H1 (cell line): ENCODE results near the gene PREX1. TPM values are rescaled to one million over a fixed set of nuclear protein-coding genes. Genes with fewer than 3 reads are reported as not detected.

Experiments
- CTCF ChIA-PET: fragments of 300-600 bp; sonication (Branson Sonifier 250); formaldehyde crosslinking; loops from one replicate; lab custom pipeline; 2021; ENCODE audit not compliant: partially characterized antibody; lab: Charles Lee
- POLR2A ChIA-PET: fragments of 300-600 bp; sonication (Branson Sonifier 250); formaldehyde crosslinking; loops from one replicate; lab custom pipeline; 2021; ENCODE audit warnings: inconsistent platforms; ENCODE audit not compliant: partially characterized antibody; lab: Charles Lee
- DNase-seq, 2 experiments: peaks; one replicate each; pipeline versions ENCODE4 v3.0.0 to v3.0.0-alpha.2; 2010 to 2022; ENCODE audit warnings: low spot score in 2 of 2, low read depth in 1 of 2, mixed read lengths in 1 of 2
- FAIRE-seq: peaks from 2 replicates; lab custom pipeline; 2011; peaks lifted over from hg19 to GRCh38; lab: Jason Lieb, UNC
- H2AFZ ChIP-seq: 2 replicates; pipeline ENCODE4 v1.8.1; 2012; ENCODE audit warnings: low read length, inconsistent platforms
- H2AK5ac ChIP-seq: 2 replicates; pipeline ENCODE4 v1.6.1; 2013; ENCODE audit warnings: low read depth, low read length
- H2BK120ac ChIP-seq: replicated peaks from 2 replicates; pipeline ENCODE3; 2013; ENCODE audit warnings: low read depth, low read length, inconsistent platforms
- H2BK12ac ChIP-seq: 2 replicates; pipeline ENCODE4 v1.6.1; 2013; ENCODE audit warnings: low read depth, low read length
- H2BK15ac ChIP-seq: 2 replicates; pipeline ENCODE4 v1.6.1; 2013; ENCODE audit warnings: low read length
- H2BK20ac ChIP-seq: 2 replicates; pipeline ENCODE4 v1.6.1; 2013; ENCODE audit warnings: low read length
- H2BK5ac ChIP-seq: 2 replicates; pipeline ENCODE4 v1.6.1; 2013; ENCODE audit warnings: low read depth, low read length
- H3K14ac ChIP-seq: 2 replicates; pipeline ENCODE4 v1.6.1; 2013; ENCODE audit warnings: inconsistent platforms; ENCODE audit not compliant: insufficient read length
- H3K18ac ChIP-seq: 2 replicates; pipeline ENCODE4 v1.6.1; 2013; ENCODE audit warnings: low read length; ENCODE audit errors: extremely low read depth
- H3K23ac ChIP-seq: 2 replicates; pipeline ENCODE4 v1.6.1; 2013; ENCODE audit warnings: inconsistent platforms; ENCODE audit not compliant: insufficient read length
- H3K23me2 ChIP-seq: 2 replicates; pipeline ENCODE4 v1.6.1; 2013; ENCODE audit warnings: low read depth, low read length
- H3K27ac ChIP-seq: 2 replicates; pipeline ENCODE4 v1.6.1; 2011; ENCODE audit warnings: low read depth, low read length, inconsistent platforms
- H3K27me3 ChIP-seq, 4 experiments: replicated peaks in 1 of 4; 1 replicate in 1 of 4; 2 replicates in 3 of 4; pipeline versions ENCODE4 v1.6.1 to v1.8.1; 2011 to 2013; ENCODE audit warnings: low read length in 3 of 4, mild to moderate bottlenecking in 3 of 4, inconsistent platforms in 2 of 4, mixed read lengths in 2 of 4, moderate library complexity in 1 of 4; ENCODE audit not compliant: control insufficient read depth in 3 of 4, insufficient read depth in 3 of 4; ENCODE audit errors: extremely low read depth in 1 of 4
- H3K36me3 ChIP-seq, 4 experiments: 2 replicates each; pipeline versions ENCODE4 v1.6.1 to v1.8.1; 2011 to 2013; ENCODE audit warnings: mild to moderate bottlenecking in 4 of 4, low read length in 3 of 4, moderate library complexity in 2 of 4, control low read depth in 1 of 4, inconsistent platforms in 1 of 4; ENCODE audit not compliant: insufficient read depth in 4 of 4, control insufficient read depth in 2 of 4
- H3K4ac ChIP-seq: replicated peaks from 2 replicates; pipeline ENCODE3; 2013; ENCODE audit warnings: low read length, low read depth, mixed read lengths, inconsistent platforms; ENCODE audit not compliant: insufficient read length
- H3K4me1 ChIP-seq, 4 experiments: replicated peaks in 1 of 4; 1 replicate in 1 of 4; 2 replicates in 3 of 4; pipeline versions ENCODE4 v1.6.1 to v1.8.1; 2011 to 2013; ENCODE audit warnings: low read length in 3 of 4, inconsistent platforms in 2 of 4, mixed read lengths in 1 of 4; ENCODE audit not compliant: insufficient read depth in 4 of 4, control insufficient read depth in 3 of 4
- H3K4me2 ChIP-seq, 2 experiments: 2 replicates each; pipeline versions ENCODE4 v1.6.1 to v1.8.1; 2011 to 2013; ENCODE audit warnings: low read depth in 2 of 2, low read length in 2 of 2, control low read depth in 1 of 2, inconsistent platforms in 1 of 2, mild to moderate bottlenecking in 1 of 2; ENCODE audit not compliant: insufficient read depth in 1 of 2
- H3K4me3 ChIP-seq, 4 experiments: fragments of 200-600, 300-600 bp in 1 of 4; sonication (generic), shearing (Covaris generic), sonication (Bioruptor Twin) in 1 of 4; 2 replicates each; pipeline versions ENCODE4 v1.5.1 to v1.8.1; 2011 to 2016; ENCODE audit warnings: low read length in 4 of 4, low read depth in 3 of 4, control low read depth in 2 of 4, inconsistent platforms in 2 of 4, mild to moderate bottlenecking in 2 of 4, mixed read lengths in 1 of 4, moderate library complexity in 1 of 4; ENCODE audit not compliant: insufficient read depth in 2 of 4; ENCODE audit errors: extremely low read depth in 1 of 4
- H3K56ac ChIP-seq: replicated peaks from 2 replicates; pipeline ENCODE3; 2013; ENCODE audit warnings: low read depth, mild to moderate bottlenecking, mixed read lengths, low read length, inconsistent platforms; ENCODE audit not compliant: insufficient read length
- H3K79me1 ChIP-seq: 2 replicates; pipeline ENCODE4 v1.6.1; 2013; ENCODE audit warnings: low read depth, low read length, control low read depth
- H3K79me2 ChIP-seq, 2 experiments: 2 replicates each; pipeline versions ENCODE4 v1.6.1 to v1.8.1; 2012 to 2013; ENCODE audit warnings: low read length in 2 of 2, mild to moderate bottlenecking in 2 of 2, inconsistent platforms in 1 of 2; ENCODE audit not compliant: insufficient read depth in 2 of 2, control insufficient read depth in 1 of 2
- H3K9ac ChIP-seq, 4 experiments: replicated peaks in 1 of 4; 1 replicate in 1 of 4; 2 replicates in 3 of 4; pipeline versions ENCODE4 v1.6.1 to v1.8.1; 2011 to 2013; ENCODE audit warnings: low read depth in 3 of 4, low read length in 3 of 4, control low read depth in 2 of 4, mild to moderate bottlenecking in 2 of 4, moderate library complexity in 2 of 4, inconsistent platforms in 1 of 4; ENCODE audit errors: extremely low read depth in 1 of 4
- H3K9me3 ChIP-seq, 2 experiments: 2 replicates each; pipeline versions ENCODE4 v1.6.1 to v1.8.1; 2012 to 2013; ENCODE audit warnings: mild to moderate bottlenecking in 2 of 2, moderate library complexity in 2 of 2, control low read depth in 1 of 2, inconsistent platforms in 1 of 2, low read depth in 1 of 2, low read length in 1 of 2, mixed read lengths in 1 of 2; ENCODE audit not compliant: insufficient read depth in 2 of 2
- H4K20me1 ChIP-seq, 2 experiments: replicated peaks in 1 of 2; 2 replicates each; pipeline versions ENCODE3 to v1.8.1; 2011 to 2013; ENCODE audit warnings: inconsistent platforms in 2 of 2, low read length in 2 of 2, mild to moderate bottlenecking in 1 of 2; ENCODE audit not compliant: insufficient read depth in 2 of 2, control insufficient read depth in 1 of 2
- H4K5ac ChIP-seq: 2 replicates; pipeline ENCODE4 v1.6.1; 2013; ENCODE audit warnings: low read length, low read depth, mixed read lengths, inconsistent platforms; ENCODE audit not compliant: insufficient read length
- H4K8ac ChIP-seq: 2 replicates; pipeline ENCODE4 v1.8.0; 2013; ENCODE audit warnings: mild to moderate bottlenecking, moderate library complexity, low read length, inconsistent platforms; ENCODE audit not compliant: insufficient read depth; ENCODE audit errors: extremely low read depth
- H4K91ac ChIP-seq: replicated peaks from 2 replicates; pipeline ENCODE3; 2013; ENCODE audit warnings: low read length, mixed read lengths, inconsistent platforms; ENCODE audit not compliant: insufficient read length
- CHD1 ChIP-seq: IDR thresholded peaks from 2 replicates; pipeline ENCODE4 v1.6.1; 2012; ENCODE audit warnings: low read depth, low read length, improper control_type of control experiment
- CREB1 ChIP-seq: IDR thresholded peaks from 2 replicates; pipeline ENCODE4 v1.6.1; 2012; ENCODE audit warnings: inconsistent platforms
- CTBP2 ChIP-seq: IDR thresholded peaks from 2 replicates; pipeline ENCODE4 v1.7.0; 2011; ENCODE audit warnings: borderline replicate concordance, mild to moderate bottlenecking, moderate library complexity, mixed read lengths, low read length; ENCODE audit not compliant: insufficient read depth, insufficient read length
- JUN ChIP-seq: IDR thresholded peaks from 2 replicates; pipeline ENCODE4 v1.6.1; 2011; ENCODE audit warnings: low read depth, mild to moderate bottlenecking, improper control_type of control experiment, low read length
- RBBP5 ChIP-seq: IDR thresholded peaks from 2 replicates; pipeline ENCODE4 v1.7.1; 2012; ENCODE audit warnings: low read depth, mild to moderate bottlenecking, inconsistent platforms, low read length, moderate library complexity, borderline replicate concordance
- RFX5 ChIP-seq: IDR thresholded peaks from 2 replicates; pipeline ENCODE4 v1.6.1; 2011; ENCODE audit warnings: low read depth, low read length, improper control_type of control experiment, borderline replicate concordance
- RNF2 ChIP-seq: fragments of 200-900, 300-1000 bp; sonication (generic); IDR thresholded peaks from 2 replicates; pipeline ENCODE4 v1.7.1; 2016; ENCODE audit warnings: borderline replicate concordance, low read depth, mild to moderate bottlenecking, antibody characterized with exemption, low read length; ENCODE audit not compliant: poor library complexity, severe bottlenecking; ENCODE audit errors: missing control alignments
- SP1 ChIP-seq: IDR thresholded peaks from 2 replicates; pipeline ENCODE4 v1.6.1; 2011; ENCODE audit warnings: low read depth, low read length
- SP2 ChIP-seq: IDR thresholded peaks from 2 replicates; pipeline ENCODE4 v1.6.1; 2012; ENCODE audit warnings: mild to moderate bottlenecking, low read length, inconsistent platforms
- TAF7 ChIP-seq: optimal IDR thresholded peaks from 2 replicates; pipeline ENCODE3; 2011; ENCODE audit warnings: low read depth, mild to moderate bottlenecking, inconsistent platforms, low read length, moderate library complexity, borderline replicate concordance
- TCF12 ChIP-seq: IDR thresholded peaks from 2 replicates; pipeline ENCODE4 v1.6.1; 2011; ENCODE audit warnings: low read depth, mild to moderate bottlenecking, low read length
- WGBS, 2 experiments: shearing (Covaris generic) in 1 of 2; methylation state at CpG; one replicate each; pipeline versions ENCODE4 v1.1.6 to v1.1.7; 2013 to 2015; ENCODE audit warnings: low lambda C conversion rate in 2 of 2, mixed read lengths in 2 of 2, inconsistent platforms in 1 of 2, low coverage in 1 of 2, missing lambda C conversion rate in 1 of 2; ENCODE audit not compliant: insufficient replicate concordance in 2 of 2, insufficient coverage in 1 of 2, insufficient read length in 1 of 2; ENCODE audit errors: extremely low coverage in 1 of 2, missing lambda C conversion rate in 1 of 2; 5-methylcytosine and 5-hydroxymethylcytosine counted together
- polyA plus RNA-seq, 7 experiments: library from polyadenylated mRNA; depleted of rRNA in 3 of 7; stranded (reverse) in 5 of 7; unstranded in 2 of 7; fragments of >200 nt in 5 of 7; fragments of 200-250 nt in 2 of 7; gene quantifications; 1 replicate in 5 of 7; 2 replicates in 1 of 7; 4 replicates in 1 of 7; pipeline versions ENCODE4 v1.2.1 to v1.2.3, GENCODE V29; 2011 to 2013; ENCODE audit warnings: missing spikeins in 2 of 7, mixed read lengths in 2 of 7
- total RNA-seq: library from RNA; stranded (reverse); fragmentation: NEBNext Ultra II Directional; extraction: Animal tissue kit (Norgen Biotek cat#: 25700); gene quantifications from 2 replicates; pipeline ENCODE4 v1.2.1, GENCODE V29; 2021

PREX1 gene
- total and polyA plus RNA-seq, 2 of the 8 experiments (the other 6 are each of a cell fraction or from before 2014, with no cell fraction given), result 10.7 to 12.8 TPM

DNA sequence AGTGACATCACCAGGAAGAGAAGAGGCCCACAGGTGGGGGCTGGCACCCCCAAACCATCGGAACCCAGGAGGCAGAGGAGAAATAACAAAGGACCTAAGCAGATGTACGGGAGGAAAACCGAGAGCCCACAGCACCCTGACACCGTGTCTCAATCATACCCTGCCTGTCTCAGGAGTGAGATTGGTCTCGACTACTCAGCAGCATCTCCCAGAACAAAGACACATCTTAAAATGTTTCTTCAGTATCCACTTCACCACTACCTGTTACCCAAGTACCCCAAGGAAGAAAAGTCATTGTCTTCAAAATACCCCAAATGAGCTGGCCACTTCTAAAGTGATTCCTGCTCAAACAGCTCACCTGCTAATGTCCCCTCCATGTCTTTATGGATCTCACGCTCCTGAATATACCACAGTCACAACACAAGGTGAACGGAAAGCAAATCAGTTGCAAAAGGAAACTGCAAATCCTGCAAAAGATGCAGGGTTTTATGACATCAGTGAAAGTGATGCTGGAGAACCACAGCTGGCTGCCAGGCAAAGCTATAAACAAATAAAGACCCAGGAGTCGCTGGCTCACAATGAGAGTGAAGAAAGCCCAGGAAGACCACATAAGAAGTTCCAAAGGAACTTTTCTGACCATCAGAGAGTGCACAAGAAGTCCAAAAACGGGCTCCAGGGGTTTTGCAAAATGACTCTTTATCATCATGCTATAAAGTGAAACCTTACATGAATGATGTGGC is 44.1 kb downstream of the PREX1 start:
- Histone ChIP-seq H3K4me1 (peaks cover 0 to 3% (median 0%) of the 10 kb centered on the region in 4 experiments; a peak in 1 of 7 replicates), H3K79me1 (no peaks in the 10 kb centered on the region), H3K23me2 (no peaks in the 10 kb centered on the region), H4K20me1 (no peaks in the 10 kb centered on the region), H2AFZ (no peak overlapping the region), H2AK5ac (no peak overlapping the region), H3K14ac (no peak overlapping the region), H3K27ac (no peak overlapping the region), H3K79me2 (no peaks in the 10 kb centered on the region), H3K23ac (no peak overlapping the region), H3K56ac (no peak overlapping the region), H4K8ac (no peak overlapping the region), H4K5ac (no peak overlapping the region), H3K4me2 (no peak overlapping the region), H2BK15ac (no peak overlapping the region), H2BK120ac (no peak overlapping the region), H3K4ac (no peak overlapping the region), H2BK12ac (no peak overlapping the region), H3K27me3 (no peaks in the 10 kb centered on the region), H3K9me3 (peaks cover 4 to 5% of the 10 kb centered on the region in 2 experiments; a peak in 3 of 4 replicates), H3K9ac (no peak overlapping the region), H2BK20ac (no peak overlapping the region), H3K36me3 (peaks cover 0 to 3% (median 0%) of the 10 kb centered on the region in 4 experiments; a peak in 1 of 8 replicates), H3K4me3 (no peak overlapping the region), H3K18ac (no peak overlapping the region), H4K91ac (no peak overlapping the region), H2BK5ac (no peak overlapping the region)
- 80% methylated on average over 9 of the region's 9 CpGs; no CpG with 5 or more reads in 1 of the 2 experiments for WGBS, 2 experiments
- no peak for FAIRE-seq
- ChIA-PET POLR2A (no interaction called here), CTCF (interaction anchor here (0.9 to 1.3 kb wide), 2 partner anchors 9 to 22 kb away, joined by 4 read pairs; no protein-coding TSS in a partner anchor)
- no peak for DNase-seq
- TF ChIP-seq SP2 (no peak), RNF2 (no peak), TCF12 (no peak), TAF7 (no peak), CHD1 (no peak), CTBP2 (no peak), RFX5 (no peak), JUN (no peak), SP1 (no peak), RBBP5 (no peak), CREB1 (no peak)
